GM23338 (cell line): ENCODE measurements around the gene VASN. TPM values are rescaled to one million over a fixed set of nuclear protein-coding genes. Genes with fewer than 3 reads are reported as not detected.

Source experiments
- ATAC-seq: fragments of 200-7000 bp; cut with Tn5 transposase; 3 replicates; pipeline ENCODE4 v1.9.1; 2020
- DNase-seq: peaks from one replicate; pipeline ENCODE4 v3.0.0-alpha.2; 2015; ENCODE audit warnings: low spot score
- H2AFZ ChIP-seq: fragments of 200-600 bp; sonication (generic); 2 replicates; pipeline ENCODE4 v1.8.0; 2016; ENCODE audit warnings: antibody characterized with exemption, mild to moderate bottlenecking, moderate library complexity
- H3F3A ChIP-seq: fragments of 200-600 bp; sonication (generic); replicated peaks from 2 replicates; pipeline ENCODE4 v1.8.0; 2017; ENCODE audit warnings: antibody characterized with exemption, mixed run types, low read depth
- H3K27ac ChIP-seq: fragments of 200-600 bp; sonication (generic); 2 replicates; pipeline ENCODE4 v1.6.1; 2016; ENCODE audit warnings: low read depth
- H3K27me3 ChIP-seq: fragments of 200-600 bp; sonication (generic); 2 replicates; pipeline ENCODE4 v1.8.0; 2016; ENCODE audit warnings: mild to moderate bottlenecking, mixed run types, moderate library complexity; ENCODE audit not compliant: insufficient read depth
- H3K36me3 ChIP-seq: fragments of 200-600 bp; sonication (generic); 2 replicates; pipeline ENCODE4 v1.8.0; 2016; ENCODE audit warnings: mild to moderate bottlenecking; ENCODE audit not compliant: insufficient read depth
- H3K4me1 ChIP-seq: fragments of 200-600 bp; sonication (generic); 2 replicates; pipeline ENCODE4 v1.8.0; 2016; ENCODE audit warnings: mild to moderate bottlenecking, moderate library complexity; ENCODE audit not compliant: insufficient read depth
- H3K4me2 ChIP-seq: fragments of 200-600 bp; sonication (generic); 2 replicates; pipeline ENCODE4 v1.7.1; 2017; ENCODE audit warnings: mixed run types
- H3K4me3 ChIP-seq: fragments of 200-600 bp; sonication (generic); 2 replicates; pipeline ENCODE4 v1.6.1; 2016; ENCODE audit warnings: mixed run types
- H3K79me2 ChIP-seq: fragments of 200-600 bp; sonication (generic); replicated peaks from 2 replicates; pipeline ENCODE4 v1.8.0; 2017; ENCODE audit warnings: mild to moderate bottlenecking; ENCODE audit not compliant: insufficient read depth
- H3K9me2 ChIP-seq: fragments of 200-600 bp; sonication (generic); 2 replicates; pipeline ENCODE4 v1.8.0; 2017; ENCODE audit not compliant: insufficient read depth
- H4K20me1 ChIP-seq: fragments of 200-600 bp; sonication (generic); replicated peaks from 2 replicates; pipeline ENCODE4 v1.8.0; 2017; ENCODE audit warnings: mild to moderate bottlenecking; ENCODE audit not compliant: insufficient read depth
- H3K27ac Mint-ChIP-seq: 2 replicates; pipeline ENCODE4 v1.8.0; 2020; ENCODE audit warnings: inconsistent platforms, mild to moderate bottlenecking, moderate library complexity, mixed read lengths
- H3K27me3 Mint-ChIP-seq: 3 replicates; pipeline ENCODE4 v1.8.0; 2022; ENCODE audit warnings: low read depth, mild to moderate bottlenecking, moderate library complexity, mixed read lengths, inconsistent platforms; ENCODE audit not compliant: insufficient read depth, poor library complexity
- H3K36me3 Mint-ChIP-seq: 3 replicates; pipeline ENCODE4 v1.8.0; 2021; ENCODE audit warnings: low read depth, mild to moderate bottlenecking, inconsistent platforms, moderate library complexity, mixed read lengths
- H3K4me1 Mint-ChIP-seq: 3 replicates; pipeline ENCODE4 v1.8.0; 2020; ENCODE audit warnings: mild to moderate bottlenecking, inconsistent platforms, mixed read lengths
- H3K4me3 Mint-ChIP-seq: 3 replicates; pipeline ENCODE4 v1.8.0; 2021; ENCODE audit warnings: moderate library complexity, mild to moderate bottlenecking, inconsistent platforms, mixed read lengths
- H3K9me3 Mint-ChIP-seq: 3 replicates; pipeline ENCODE4 v1.8.0; 2020; ENCODE audit warnings: moderate library complexity, mild to moderate bottlenecking, inconsistent platforms, mixed read lengths
- CREB1 ChIP-seq: fragments of 250-450 bp; sonication (Bioruptor Pico); IDR thresholded peaks from 2 replicates; pipeline ENCODE4 v1.5.0; 2020; ENCODE audit warnings: low read depth, mild to moderate bottlenecking, moderate library complexity
- CTCF ChIP-seq, 2 experiments: fragments of 200-600 bp in 1 of 2; sonication (generic) in 1 of 2; conservative IDR thresholded peaks; 2 replicates each; pipeline versions ENCODE4 v1.5.1 to v1.6.1; 2016 to 2017; ENCODE audit warnings: antibody characterized with exemption in 2 of 2, low read depth in 2 of 2, mild to moderate bottlenecking in 2 of 2, moderate library complexity in 1 of 2
- EZH2 ChIP-seq: fragments of 200-600 bp; sonication (generic); IDR thresholded peaks from one replicate; pipeline ENCODE4 v1.8.0; 2017; ENCODE audit warnings: antibody characterized with exemption, mild to moderate bottlenecking, low read depth; ENCODE audit not compliant: unreplicated experiment
- NANOG ChIP-seq: IDR thresholded peaks from 2 replicates; pipeline ENCODE4 v1.6.1; 2016; ENCODE audit warnings: antibody characterized with exemption, borderline replicate concordance
- POLR2AphosphoS5 ChIP-seq: IDR thresholded peaks from 2 replicates; pipeline ENCODE4 v1.6.1; 2016; ENCODE audit warnings: antibody characterized with exemption, low read depth
- ZNF331 ChIP-seq: fragments of 250-450 bp; sonication (Bioruptor Pico); IDR thresholded peaks from 2 replicates; pipeline ENCODE4 v1.5.0; 2020; ENCODE audit warnings: low read depth, mild to moderate bottlenecking, moderate library complexity
- ZNF462 ChIP-seq: fragments of 250-450 bp; sonication (Bioruptor Pico); IDR thresholded peaks from 2 replicates; pipeline ENCODE4 v1.5.0; 2020; ENCODE audit warnings: mild to moderate bottlenecking, moderate library complexity
- polyA plus RNA-seq: library from polyadenylated mRNA; unstranded; fragments of >200 nt; fragmentation: Nextera tagmentation; extraction: Ambion mirVana; gene quantifications from 2 replicates; pipeline ENCODE4 v1.2.1, GENCODE V29; 2016
- total RNA-seq: library from RNA; depleted of rRNA; stranded (reverse); fragments of >200 nt; shearing (Covaris generic); gene quantifications from 2 replicates; pipeline ENCODE4 v1.2.3, GENCODE V29; 2014

Gene VASN
- total and polyA plus RNA-seq, 2 experiments from 2014 or later = 8.0 to 15.5 TPM

GRCh38 chr16:4385789-4386450 is 14.3 kb downstream of the VASN start (continued):
- TF ChIP-seq ZNF462 (CRISPR knock-in tag) (no peak), NANOG (no peak), CREB1 (CRISPR knock-in tag) (no peak), EZH2 (no peak), CTCF (conservative IDR thresholded peaks at IDR 0.05; ENCODE audit: low read depth in 2 of 2) (no peak), POLR2AphosphoS5 (no peak), ZNF331 (CRISPR knock-in tag) (no peak)

- Histone ChIP-seq H3K4me2 (no peak overlapping the region), H2AFZ (no peak overlapping the region), H3F3A (peaks cover 17% of the 10 kb centered on the region), H4K20me1 (no peaks in the 10 kb centered on the region), H3K4me1 (peaks cover 19% of the 10 kb centered on the region), H3K36me3 (no peaks in the 10 kb centered on the region), H3K9me2 (no peaks in the 10 kb centered on the region), H3K27me3 (no peaks in the 10 kb centered on the region), H3K27ac (no peak overlapping the region), H3K79me2 (no peaks in the 10 kb centered on the region), H3K4me3 (no peak overlapping the region)
- DNase-seq (no peak), ATAC-seq (no peak)
- Mint-ChIP-seq H3K27ac (peak overlapping the region; percentile 72), H3K27me3 (peaks cover 10% of the 10 kb centered on the region), H3K9me3 (no peaks in the 10 kb centered on the region), H3K36me3 (no peaks in the 10 kb centered on the region; the same call in 1 of the 3 replicates), H3K4me1 (peaks cover 27% of the 10 kb centered on the region), H3K4me3 (no peak overlapping the region)
- TF ChIP-seq ZNF462 (CRISPR knock-in tag) = no peak
Observed at GRCh38 chr16:4386451-4386805, 14.8 kb downstream of the VASN start.
